HEK293 (cell line): ENCODE data around the gene NUDT3.

ENCODE experiments used
- GLI4 ChIP-seq: fragments of 450-650 bp; formaldehyde crosslinking; IDR thresholded peaks from 2 replicates; pipeline ENCODE4 v1.5.1; 2016; ENCODE audit warnings: missing biosample characterization, missing genetic modification characterization
- HOXC10 ChIP-seq: sonication (generic); formaldehyde crosslinking; IDR thresholded peaks from 2 replicates; pipeline ENCODE4 v1.8.1; 2023; ENCODE audit warnings: mild to moderate bottlenecking, missing genetic modification reagents
- MZF1 ChIP-seq: fragments of 450-650 bp; formaldehyde crosslinking; IDR thresholded peaks from 2 replicates; pipeline ENCODE4 v1.5.1; 2017; ENCODE audit warnings: missing biosample characterization, missing genetic modification characterization, borderline replicate concordance
- RBAK ChIP-seq: fragments of 450-650 bp; formaldehyde crosslinking; IDR thresholded peaks from 2 replicates; pipeline ENCODE4 v1.5.1; 2016; ENCODE audit warnings: missing biosample characterization, missing genetic modification characterization
- TCF7L2 ChIP-seq: IDR thresholded peaks from 2 replicates; pipeline ENCODE4 v1.6.1; 2011; ENCODE audit warnings: low read depth, mild to moderate bottlenecking, inconsistent platforms, low read length, moderate library complexity, borderline replicate concordance
- ZFP3 ChIP-seq: fragments of 450-650 bp; formaldehyde crosslinking; IDR thresholded peaks from 2 replicates; pipeline ENCODE4 v1.5.1; 2016; ENCODE audit warnings: low read depth, missing biosample characterization, missing genetic modification characterization
- ZNF112 ChIP-seq: fragments of 450-650 bp; formaldehyde crosslinking; IDR thresholded peaks from 2 replicates; pipeline ENCODE4 v1.5.0; 2017; ENCODE audit warnings: missing biosample characterization, missing genetic modification characterization
- ZNF274 ChIP-seq, 2 experiments: fragments of 200-500 bp in 1 of 2; fragments of 450-650 bp in 1 of 2; sonication (Bioruptor generic) in 1 of 2; formaldehyde crosslinking in 1 of 2; IDR thresholded peaks; 2 replicates each; pipeline versions ENCODE4 v1.5.1 to v1.6.1; 2014 to 2016; ENCODE audit warnings: borderline replicate concordance in 1 of 2, inconsistent platforms in 1 of 2, low read length in 1 of 2, missing biosample characterization in 1 of 2, missing genetic modification characterization in 1 of 2
- ZNF510 ChIP-seq: fragments of 450-650 bp; formaldehyde crosslinking; IDR thresholded peaks from 2 replicates; pipeline ENCODE4 v1.5.1; 2018; ENCODE audit warnings: mild to moderate bottlenecking, missing genetic modification characterization, missing biosample characterization; ENCODE audit not compliant: insufficient replicate concordance
- ZNF549 ChIP-seq: fragments of 450-650 bp; IDR thresholded peaks from 2 replicates; pipeline ENCODE4 v1.5.1; 2018; ENCODE audit warnings: missing biosample characterization, missing genetic modification characterization, mild to moderate bottlenecking, inconsistent platforms, moderate library complexity
- TF ChIP-seq, protein P1 (sequence below): fragments of 450-650 bp; formaldehyde crosslinking; IDR thresholded peaks from 2 replicates; pipeline ENCODE4 v1.5.1; 2016; ENCODE audit warnings: missing biosample characterization, missing genetic modification characterization
- TF ChIP-seq, protein P2 (sequence below): fragments of 450-650 bp; formaldehyde crosslinking; IDR thresholded peaks from 2 replicates; pipeline ENCODE4 v1.5.1; 2016; ENCODE audit warnings: missing biosample characterization, missing genetic modification characterization
- TF ChIP-seq, protein P3 (sequence below): fragments of 450-650 bp; formaldehyde crosslinking; IDR thresholded peaks from 2 replicates; pipeline ENCODE4 v1.5.1; 2016; ENCODE audit warnings: missing biosample characterization, missing genetic modification characterization, low read depth

DNA sequence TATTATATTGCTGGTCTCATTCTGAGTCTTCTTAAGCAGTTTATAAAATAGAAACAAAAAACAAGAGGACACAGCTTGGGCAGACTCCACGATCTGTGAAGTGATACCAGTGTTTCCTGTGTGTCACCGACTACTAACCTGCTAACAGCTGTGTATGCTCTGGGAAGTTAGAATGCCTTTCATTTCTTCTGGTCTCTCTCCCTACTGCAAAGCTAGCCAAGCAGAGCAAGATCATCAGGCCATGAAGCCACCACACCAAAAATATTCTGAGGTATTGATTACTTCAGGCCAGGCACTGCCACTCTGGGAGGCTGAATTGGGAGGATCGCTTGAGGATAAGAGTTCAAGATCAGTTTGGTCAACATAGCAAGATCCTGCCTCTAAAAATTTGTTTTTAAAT lies 96.7 kb downstream of the NUDT3 start:
- TF ChIP-seq, protein P1, sequence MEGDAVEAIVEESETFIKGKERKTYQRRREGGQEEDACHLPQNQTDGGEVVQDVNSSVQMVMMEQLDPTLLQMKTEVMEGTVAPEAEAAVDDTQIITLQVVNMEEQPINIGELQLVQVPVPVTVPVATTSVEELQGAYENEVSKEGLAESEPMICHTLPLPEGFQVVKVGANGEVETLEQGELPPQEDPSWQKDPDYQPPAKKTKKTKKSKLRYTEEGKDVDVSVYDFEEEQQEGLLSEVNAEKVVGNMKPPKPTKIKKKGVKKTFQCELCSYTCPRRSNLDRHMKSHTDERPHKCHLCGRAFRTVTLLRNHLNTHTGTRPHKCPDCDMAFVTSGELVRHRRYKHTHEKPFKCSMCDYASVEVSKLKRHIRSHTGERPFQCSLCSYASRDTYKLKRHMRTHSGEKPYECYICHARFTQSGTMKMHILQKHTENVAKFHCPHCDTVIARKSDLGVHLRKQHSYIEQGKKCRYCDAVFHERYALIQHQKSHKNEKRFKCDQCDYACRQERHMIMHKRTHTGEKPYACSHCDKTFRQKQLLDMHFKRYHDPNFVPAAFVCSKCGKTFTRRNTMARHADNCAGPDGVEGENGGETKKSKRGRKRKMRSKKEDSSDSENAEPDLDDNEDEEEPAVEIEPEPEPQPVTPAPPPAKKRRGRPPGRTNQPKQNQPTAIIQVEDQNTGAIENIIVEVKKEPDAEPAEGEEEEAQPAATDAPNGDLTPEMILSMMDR (tag by site-specific recombination) = no peak
- no peak for TF ChIP-seq HOXC10 (CRISPR knock-in tag)
- TF ChIP-seq ZFP3 (tag by site-specific recombination) = no peak
- no peak for TF ChIP-seq GLI4 (tag by site-specific recombination)
- no peak for TF ChIP-seq ZNF549 (tag by site-specific recombination)
- no peak for TF ChIP-seq ZNF510 (tag by site-specific recombination)
- no peak for TF ChIP-seq ZNF112 (tag by site-specific recombination)
- TF ChIP-seq, protein P2, sequence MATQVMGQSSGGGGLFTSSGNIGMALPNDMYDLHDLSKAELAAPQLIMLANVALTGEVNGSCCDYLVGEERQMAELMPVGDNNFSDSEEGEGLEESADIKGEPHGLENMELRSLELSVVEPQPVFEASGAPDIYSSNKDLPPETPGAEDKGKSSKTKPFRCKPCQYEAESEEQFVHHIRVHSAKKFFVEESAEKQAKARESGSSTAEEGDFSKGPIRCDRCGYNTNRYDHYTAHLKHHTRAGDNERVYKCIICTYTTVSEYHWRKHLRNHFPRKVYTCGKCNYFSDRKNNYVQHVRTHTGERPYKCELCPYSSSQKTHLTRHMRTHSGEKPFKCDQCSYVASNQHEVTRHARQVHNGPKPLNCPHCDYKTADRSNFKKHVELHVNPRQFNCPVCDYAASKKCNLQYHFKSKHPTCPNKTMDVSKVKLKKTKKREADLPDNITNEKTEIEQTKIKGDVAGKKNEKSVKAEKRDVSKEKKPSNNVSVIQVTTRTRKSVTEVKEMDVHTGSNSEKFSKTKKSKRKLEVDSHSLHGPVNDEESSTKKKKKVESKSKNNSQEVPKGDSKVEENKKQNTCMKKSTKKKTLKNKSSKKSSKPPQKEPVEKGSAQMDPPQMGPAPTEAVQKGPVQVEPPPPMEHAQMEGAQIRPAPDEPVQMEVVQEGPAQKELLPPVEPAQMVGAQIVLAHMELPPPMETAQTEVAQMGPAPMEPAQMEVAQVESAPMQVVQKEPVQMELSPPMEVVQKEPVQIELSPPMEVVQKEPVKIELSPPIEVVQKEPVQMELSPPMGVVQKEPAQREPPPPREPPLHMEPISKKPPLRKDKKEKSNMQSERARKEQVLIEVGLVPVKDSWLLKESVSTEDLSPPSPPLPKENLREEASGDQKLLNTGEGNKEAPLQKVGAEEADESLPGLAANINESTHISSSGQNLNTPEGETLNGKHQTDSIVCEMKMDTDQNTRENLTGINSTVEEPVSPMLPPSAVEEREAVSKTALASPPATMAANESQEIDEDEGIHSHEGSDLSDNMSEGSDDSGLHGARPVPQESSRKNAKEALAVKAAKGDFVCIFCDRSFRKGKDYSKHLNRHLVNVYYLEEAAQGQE = no peak
- no peak for TF ChIP-seq RBAK
- TF ChIP-seq ZNF274 (IDR thresholded peaks at IDR 0.05; ENCODE audit: low read length) = no peak
- TF ChIP-seq ZNF274 (tag by site-specific recombination; IDR thresholded peaks at IDR 0.05; ENCODE audit: borderline replicate concordance) = no peak
- TF ChIP-seq, protein P3, sequence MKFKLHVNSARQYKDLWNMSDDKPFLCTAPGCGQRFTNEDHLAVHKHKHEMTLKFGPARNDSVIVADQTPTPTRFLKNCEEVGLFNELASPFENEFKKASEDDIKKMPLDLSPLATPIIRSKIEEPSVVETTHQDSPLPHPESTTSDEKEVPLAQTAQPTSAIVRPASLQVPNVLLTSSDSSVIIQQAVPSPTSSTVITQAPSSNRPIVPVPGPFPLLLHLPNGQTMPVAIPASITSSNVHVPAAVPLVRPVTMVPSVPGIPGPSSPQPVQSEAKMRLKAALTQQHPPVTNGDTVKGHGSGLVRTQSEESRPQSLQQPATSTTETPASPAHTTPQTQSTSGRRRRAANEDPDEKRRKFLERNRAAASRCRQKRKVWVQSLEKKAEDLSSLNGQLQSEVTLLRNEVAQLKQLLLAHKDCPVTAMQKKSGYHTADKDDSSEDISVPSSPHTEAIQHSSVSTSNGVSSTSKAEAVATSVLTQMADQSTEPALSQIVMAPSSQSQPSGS (tag by site-specific recombination) = no peak
- TF ChIP-seq MZF1 (tag by site-specific recombination) = no peak
- TF ChIP-seq TCF7L2 = no peak
